H1 (cell line): ENCODE results near the gene CHN2. TPM values are rescaled to one million over a fixed set of nuclear protein-coding genes. Genes with fewer than 3 reads are reported as not detected.

Experiments used
- CTCF ChIA-PET: fragments of 300-600 bp; sonication (Branson Sonifier 250); formaldehyde crosslinking; loops from one replicate; lab custom pipeline; 2021; ENCODE audit not compliant: partially characterized antibody; lab: Charles Lee
- POLR2A ChIA-PET: fragments of 300-600 bp; sonication (Branson Sonifier 250); formaldehyde crosslinking; loops from one replicate; lab custom pipeline; 2021; ENCODE audit warnings: inconsistent platforms; ENCODE audit not compliant: partially characterized antibody; lab: Charles Lee
- DNase-seq, 2 experiments: peaks; one replicate each; pipeline versions ENCODE4 v3.0.0 to v3.0.0-alpha.2; 2010 to 2022; ENCODE audit warnings: low spot score in 2 of 2, low read depth in 1 of 2, mixed read lengths in 1 of 2
- FAIRE-seq: peaks from 2 replicates; lab custom pipeline; 2011; peaks lifted over from hg19 to GRCh38; lab: Jason Lieb, UNC
- H2AFZ ChIP-seq: 2 replicates; pipeline ENCODE4 v1.8.1; 2012; ENCODE audit warnings: low read length, inconsistent platforms
- H2AK5ac ChIP-seq: 2 replicates; pipeline ENCODE4 v1.6.1; 2013; ENCODE audit warnings: low read depth, low read length
- H2BK120ac ChIP-seq: replicated peaks from 2 replicates; pipeline ENCODE3; 2013; ENCODE audit warnings: low read depth, low read length, inconsistent platforms
- H2BK12ac ChIP-seq: 2 replicates; pipeline ENCODE4 v1.6.1; 2013; ENCODE audit warnings: low read depth, low read length
- H2BK15ac ChIP-seq: 2 replicates; pipeline ENCODE4 v1.6.1; 2013; ENCODE audit warnings: low read length
- H2BK20ac ChIP-seq: 2 replicates; pipeline ENCODE4 v1.6.1; 2013; ENCODE audit warnings: low read length
- H2BK5ac ChIP-seq: 2 replicates; pipeline ENCODE4 v1.6.1; 2013; ENCODE audit warnings: low read depth, low read length
- H3K14ac ChIP-seq: 2 replicates; pipeline ENCODE4 v1.6.1; 2013; ENCODE audit warnings: inconsistent platforms; ENCODE audit not compliant: insufficient read length
- H3K18ac ChIP-seq: 2 replicates; pipeline ENCODE4 v1.6.1; 2013; ENCODE audit warnings: low read length; ENCODE audit errors: extremely low read depth
- H3K23ac ChIP-seq: 2 replicates; pipeline ENCODE4 v1.6.1; 2013; ENCODE audit warnings: inconsistent platforms; ENCODE audit not compliant: insufficient read length
- H3K23me2 ChIP-seq: 2 replicates; pipeline ENCODE4 v1.6.1; 2013; ENCODE audit warnings: low read depth, low read length
- H3K27ac ChIP-seq: 2 replicates; pipeline ENCODE4 v1.6.1; 2011; ENCODE audit warnings: low read depth, low read length, inconsistent platforms
- H3K27me3 ChIP-seq, 4 experiments: replicated peaks in 1 of 4; 1 replicate in 1 of 4; 2 replicates in 3 of 4; pipeline versions ENCODE4 v1.6.1 to v1.8.1; 2011 to 2013; ENCODE audit warnings: low read length in 3 of 4, mild to moderate bottlenecking in 3 of 4, inconsistent platforms in 2 of 4, mixed read lengths in 2 of 4, moderate library complexity in 1 of 4; ENCODE audit not compliant: control insufficient read depth in 3 of 4, insufficient read depth in 3 of 4; ENCODE audit errors: extremely low read depth in 1 of 4
- H3K36me3 ChIP-seq, 4 experiments: 2 replicates each; pipeline versions ENCODE4 v1.6.1 to v1.8.1; 2011 to 2013; ENCODE audit warnings: mild to moderate bottlenecking in 4 of 4, low read length in 3 of 4, moderate library complexity in 2 of 4, control low read depth in 1 of 4, inconsistent platforms in 1 of 4; ENCODE audit not compliant: insufficient read depth in 4 of 4, control insufficient read depth in 2 of 4
- H3K4ac ChIP-seq: replicated peaks from 2 replicates; pipeline ENCODE3; 2013; ENCODE audit warnings: low read length, low read depth, mixed read lengths, inconsistent platforms; ENCODE audit not compliant: insufficient read length
- H3K4me1 ChIP-seq, 4 experiments: replicated peaks in 1 of 4; 1 replicate in 1 of 4; 2 replicates in 3 of 4; pipeline versions ENCODE4 v1.6.1 to v1.8.1; 2011 to 2013; ENCODE audit warnings: low read length in 3 of 4, inconsistent platforms in 2 of 4, mixed read lengths in 1 of 4; ENCODE audit not compliant: insufficient read depth in 4 of 4, control insufficient read depth in 3 of 4
- H3K4me2 ChIP-seq, 2 experiments: 2 replicates each; pipeline versions ENCODE4 v1.6.1 to v1.8.1; 2011 to 2013; ENCODE audit warnings: low read depth in 2 of 2, low read length in 2 of 2, control low read depth in 1 of 2, inconsistent platforms in 1 of 2, mild to moderate bottlenecking in 1 of 2; ENCODE audit not compliant: insufficient read depth in 1 of 2
- H3K4me3 ChIP-seq, 4 experiments: fragments of 200-600, 300-600 bp in 1 of 4; sonication (generic), shearing (Covaris generic), sonication (Bioruptor Twin) in 1 of 4; 2 replicates each; pipeline versions ENCODE4 v1.5.1 to v1.8.1; 2011 to 2016; ENCODE audit warnings: low read length in 4 of 4, low read depth in 3 of 4, control low read depth in 2 of 4, inconsistent platforms in 2 of 4, mild to moderate bottlenecking in 2 of 4, mixed read lengths in 1 of 4, moderate library complexity in 1 of 4; ENCODE audit not compliant: insufficient read depth in 2 of 4; ENCODE audit errors: extremely low read depth in 1 of 4
- H3K56ac ChIP-seq: replicated peaks from 2 replicates; pipeline ENCODE3; 2013; ENCODE audit warnings: low read depth, mild to moderate bottlenecking, mixed read lengths, low read length, inconsistent platforms; ENCODE audit not compliant: insufficient read length
- H3K79me1 ChIP-seq: 2 replicates; pipeline ENCODE4 v1.6.1; 2013; ENCODE audit warnings: low read depth, low read length, control low read depth
- H3K79me2 ChIP-seq, 2 experiments: 2 replicates each; pipeline versions ENCODE4 v1.6.1 to v1.8.1; 2012 to 2013; ENCODE audit warnings: low read length in 2 of 2, mild to moderate bottlenecking in 2 of 2, inconsistent platforms in 1 of 2; ENCODE audit not compliant: insufficient read depth in 2 of 2, control insufficient read depth in 1 of 2
- H3K9ac ChIP-seq, 4 experiments: replicated peaks in 1 of 4; 1 replicate in 1 of 4; 2 replicates in 3 of 4; pipeline versions ENCODE4 v1.6.1 to v1.8.1; 2011 to 2013; ENCODE audit warnings: low read depth in 3 of 4, low read length in 3 of 4, control low read depth in 2 of 4, mild to moderate bottlenecking in 2 of 4, moderate library complexity in 2 of 4, inconsistent platforms in 1 of 4; ENCODE audit errors: extremely low read depth in 1 of 4
- H3K9me3 ChIP-seq, 2 experiments: 2 replicates each; pipeline versions ENCODE4 v1.6.1 to v1.8.1; 2012 to 2013; ENCODE audit warnings: mild to moderate bottlenecking in 2 of 2, moderate library complexity in 2 of 2, control low read depth in 1 of 2, inconsistent platforms in 1 of 2, low read depth in 1 of 2, low read length in 1 of 2, mixed read lengths in 1 of 2; ENCODE audit not compliant: insufficient read depth in 2 of 2
- H4K20me1 ChIP-seq, 2 experiments: replicated peaks in 1 of 2; 2 replicates each; pipeline versions ENCODE3 to v1.8.1; 2011 to 2013; ENCODE audit warnings: inconsistent platforms in 2 of 2, low read length in 2 of 2, mild to moderate bottlenecking in 1 of 2; ENCODE audit not compliant: insufficient read depth in 2 of 2, control insufficient read depth in 1 of 2
- H4K5ac ChIP-seq: 2 replicates; pipeline ENCODE4 v1.6.1; 2013; ENCODE audit warnings: low read length, low read depth, mixed read lengths, inconsistent platforms; ENCODE audit not compliant: insufficient read length
- H4K8ac ChIP-seq: 2 replicates; pipeline ENCODE4 v1.8.0; 2013; ENCODE audit warnings: mild to moderate bottlenecking, moderate library complexity, low read length, inconsistent platforms; ENCODE audit not compliant: insufficient read depth; ENCODE audit errors: extremely low read depth
- H4K91ac ChIP-seq: replicated peaks from 2 replicates; pipeline ENCODE3; 2013; ENCODE audit warnings: low read length, mixed read lengths, inconsistent platforms; ENCODE audit not compliant: insufficient read length
- BRCA1 ChIP-seq: IDR thresholded peaks from 2 replicates; pipeline ENCODE4 v1.6.1; 2012; ENCODE audit warnings: low read depth, low read length, improper control_type of control experiment
- NANOG ChIP-seq: IDR thresholded peaks from 2 replicates; pipeline ENCODE4 v1.6.1; 2011; ENCODE audit warnings: low read length, low read depth, mild to moderate bottlenecking, inconsistent platforms; ENCODE audit not compliant: insufficient read depth, poor library complexity, severe bottlenecking
- WGBS, 2 experiments: shearing (Covaris generic) in 1 of 2; methylation state at CpG; one replicate each; pipeline versions ENCODE4 v1.1.6 to v1.1.7; 2013 to 2015; ENCODE audit warnings: low lambda C conversion rate in 2 of 2, mixed read lengths in 2 of 2, inconsistent platforms in 1 of 2, low coverage in 1 of 2, missing lambda C conversion rate in 1 of 2; ENCODE audit not compliant: insufficient replicate concordance in 2 of 2, insufficient coverage in 1 of 2, insufficient read length in 1 of 2; ENCODE audit errors: extremely low coverage in 1 of 2, missing lambda C conversion rate in 1 of 2; 5-methylcytosine and 5-hydroxymethylcytosine counted together
- polyA plus RNA-seq, 7 experiments: library from polyadenylated mRNA; depleted of rRNA in 3 of 7; stranded (reverse) in 5 of 7; unstranded in 2 of 7; fragments of >200 nt in 5 of 7; fragments of 200-250 nt in 2 of 7; gene quantifications; 1 replicate in 5 of 7; 2 replicates in 1 of 7; 4 replicates in 1 of 7; pipeline versions ENCODE4 v1.2.1 to v1.2.3, GENCODE V29; 2011 to 2013; ENCODE audit warnings: missing spikeins in 2 of 7, mixed read lengths in 2 of 7
- total RNA-seq: library from RNA; stranded (reverse); fragmentation: NEBNext Ultra II Directional; extraction: Animal tissue kit (Norgen Biotek cat#: 25700); gene quantifications from 2 replicates; pipeline ENCODE4 v1.2.1, GENCODE V29; 2021

CHN2 gene
- total and polyA plus RNA-seq, 2 of the 8 experiments (the other 6 are each of a cell fraction or from before 2014, with no cell fraction given), result 2.9 to 4.8 TPM

- Histone ChIP-seq H3K23me2 (no peaks in the 10 kb centered on the region), H3K4me1 (peaks cover 0 to 4% (median 2%) of the 10 kb centered on the region in 4 experiments; a peak in 2 of 7 replicates), H4K5ac (no peak overlapping the region), H3K56ac (no peak overlapping the region), H3K4ac (no peak overlapping the region), H3K4me2 (no peak overlapping the region), H2BK12ac (no peak overlapping the region), H3K27ac (no peak overlapping the region), H3K9ac (no peak overlapping the region), H3K14ac (no peak overlapping the region), H3K9me3 (no peaks in the 10 kb centered on the region), H2BK20ac (no peak overlapping the region), H4K20me1 (no peaks in the 10 kb centered on the region), H3K27me3 (no peaks in the 10 kb centered on the region), H4K8ac (no peak overlapping the region), H4K91ac (no peak overlapping the region), H2AK5ac (no peak overlapping the region), H2BK15ac (no peak overlapping the region), H2AFZ (no peak overlapping the region), H3K18ac (no peak overlapping the region), H3K4me3 (no peak overlapping the region), H3K79me2 (no peaks in the 10 kb centered on the region), H2BK5ac (no peak overlapping the region), H3K36me3 (no peaks in the 10 kb centered on the region), H2BK120ac (no peak overlapping the region), H3K79me1 (no peaks in the 10 kb centered on the region), H3K23ac (no peak overlapping the region)
- TF ChIP-seq BRCA1 (no peak), NANOG (no peak)
- no peak for DNase-seq
- WGBS, 2 experiments, result 95% methylated on average over 3 of the region's 3 CpGs; no CpG with 5 or more reads in 1 of the 2 experiments
- FAIRE-seq, result no peak
- ChIA-PET POLR2A (interaction anchor here (0.7 kb wide), 1 partner anchor 815 kb away, joined by 3 read pairs; no protein-coding TSS in a partner anchor), CTCF (interaction anchor here (0.6 to 1.5 kb wide), 3 partner anchors 10 to 57 kb away, joined by 3 to 6 read pairs (median 3); no protein-coding TSS in a partner anchor)
Measured at GRCh38 chr7:29372351-29373090, 177.9 kb downstream of the CHN2 start.
